DMS114 treated with DMSO at 0.1 percent for 48 hours (cell line): ENCODE measurements around the gene CCL22.
"Not testable (repeated sequence)": the region's sequence is repeated elsewhere in the genome, so short reads cannot be mapped to it uniquely, and the experiment has no call there.

Experiments used
- DNase-seq: peaks from one replicate; lab custom pipeline; 2025; ENCODE audit not compliant: unreplicated experiment; lab: John Stamatoyannopoulos, UW

CCL22 gene

GRCh38 chr16:57391300-57391699, 32.7 kb downstream of the CCL22 start:
- no peak for DNase-seq

GRCh38 chr16:57391708-57392107, 33.1 kb downstream of the CCL22 start:
- no peak for DNase-seq

GRCh38 chr16:57392694-57393093, 34.1 kb downstream of the CCL22 start:
- DNase-seq: no peak

- no peak for DNase-seq
Measured at GRCh38 chr16:57394444-57394843, 35.9 kb downstream of the CCL22 start.

GRCh38 chr16:57395026-57395425, 36.4 kb downstream of the CCL22 start:
- DNase-seq: no peak

GRCh38 chr16:57396786-57397185, 38.2 kb downstream of the CCL22 start:
- no peak for DNase-seq

- DNase-seq: not testable (repeated sequence)
Measured at GRCh38 chr16:57397493-57397892, 38.9 kb downstream of the CCL22 start.

GRCh38 chr16:57401943-57402640, 43.5 kb downstream of the CCL22 start:
- no peak for DNase-seq

GRCh38 chr16:57403965-57404817, 45.6 kb downstream of the CCL22 start, which contains the start of gene CCL17:
Gene CCL17 (plus strand): TSS chr16:57404767. CDS start chr16:57413933, 9,166 bp downstream.
- no peak for DNase-seq

DNA sequence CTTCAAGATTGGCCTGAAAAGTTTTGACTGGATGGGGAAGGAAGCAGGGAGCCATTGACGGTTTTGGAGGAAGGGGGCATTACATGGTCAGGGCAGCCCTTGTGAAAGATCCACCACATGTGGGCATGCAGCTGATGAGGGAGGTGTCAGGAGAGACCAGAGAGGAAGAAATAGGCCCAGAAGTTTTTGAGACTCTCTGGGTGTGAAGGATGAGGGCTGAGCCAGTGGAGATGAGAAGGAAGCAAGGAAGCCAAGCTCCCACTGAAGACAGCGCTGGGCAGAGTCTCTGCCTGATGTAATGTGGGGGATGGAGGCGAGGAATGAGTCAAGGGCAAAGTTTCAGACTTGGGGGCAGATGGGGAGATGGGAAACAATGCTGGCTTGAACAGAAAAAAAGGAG, 46.5 kb downstream of the CCL22 start:
- DNase-seq: no peak

GRCh38 chr16:57406881-57407280, 48.3 kb downstream of the CCL22 start:
- no peak for DNase-seq

DNA sequence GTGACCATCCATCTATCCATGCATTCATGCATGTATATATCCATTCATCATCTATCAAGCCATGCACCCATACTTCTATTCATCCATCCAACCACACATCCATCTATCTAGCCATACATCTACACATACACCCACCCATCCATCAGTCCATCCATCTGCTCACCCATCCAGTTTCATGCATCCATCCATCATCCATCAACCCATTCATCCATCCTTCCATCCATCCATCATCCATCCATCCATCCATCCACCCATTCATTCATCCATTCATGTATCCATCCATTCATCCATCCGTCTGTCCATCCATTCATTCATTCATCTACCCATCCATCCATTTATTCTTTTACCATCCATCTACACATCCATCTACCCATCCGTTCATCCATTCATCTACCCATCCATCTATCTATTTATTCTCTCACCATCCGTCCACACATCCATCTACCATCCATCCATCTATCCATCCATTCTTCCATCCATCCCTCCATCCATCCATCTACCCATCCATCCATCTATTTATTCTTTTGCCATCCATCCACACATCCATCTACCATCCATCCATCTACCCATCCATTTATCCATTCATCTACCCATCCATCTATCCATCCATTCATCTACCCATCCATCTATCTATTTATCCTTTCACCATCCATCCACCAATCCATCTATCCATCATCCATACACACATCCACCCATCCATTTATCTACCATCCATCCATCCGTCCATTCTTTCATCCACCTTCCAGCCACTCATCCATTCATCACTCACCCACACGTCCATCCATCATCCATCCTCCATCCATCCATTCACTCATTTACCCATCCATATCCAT, 49.2 kb downstream of the CCL22 start:
- DNase-seq: no peak

- DNase-seq: no peak
Measured at GRCh38 chr16:57409065-57409464, 50.5 kb downstream of the CCL22 start.

- DNase-seq: no peak
Measured at GRCh38 chr16:57409870-57410587, 51.4 kb downstream of the CCL22 start.

DNA sequence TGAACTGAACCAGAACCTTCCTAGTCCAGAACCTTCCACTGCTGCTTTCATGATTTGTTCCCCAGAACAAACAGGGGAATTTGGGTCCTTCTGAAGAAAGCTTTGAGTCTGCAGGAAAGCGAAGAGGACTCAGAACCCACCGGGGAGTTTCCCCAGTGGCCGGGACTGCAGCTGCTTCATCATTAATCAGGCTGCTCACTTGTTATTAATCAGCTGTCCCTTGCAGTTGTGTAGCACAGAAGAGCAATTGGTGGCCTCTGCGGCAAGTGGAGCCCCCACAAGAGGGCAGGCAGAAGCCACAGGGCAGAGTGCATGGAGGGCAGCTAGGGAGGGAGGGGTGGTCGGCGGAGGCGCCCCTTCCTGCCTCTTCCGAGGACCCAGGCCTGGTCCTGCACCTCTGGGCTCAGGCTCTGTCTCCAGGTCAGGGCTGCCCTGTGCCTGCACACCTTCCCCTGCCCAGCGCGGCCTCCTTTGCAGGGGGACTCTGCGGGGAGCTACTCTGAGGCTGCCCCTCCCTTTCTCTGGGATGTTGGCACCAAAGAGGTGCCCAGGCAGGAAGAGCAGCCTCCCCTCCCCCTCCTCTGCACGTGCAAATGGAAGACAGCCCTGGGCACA, 52.9 kb downstream of the CCL22 start:
- DNase-seq: no peak

GRCh38 chr16:57412584-57412983, 54.0 kb downstream of the CCL22 start:
- DNase-seq: no peak

DNA sequence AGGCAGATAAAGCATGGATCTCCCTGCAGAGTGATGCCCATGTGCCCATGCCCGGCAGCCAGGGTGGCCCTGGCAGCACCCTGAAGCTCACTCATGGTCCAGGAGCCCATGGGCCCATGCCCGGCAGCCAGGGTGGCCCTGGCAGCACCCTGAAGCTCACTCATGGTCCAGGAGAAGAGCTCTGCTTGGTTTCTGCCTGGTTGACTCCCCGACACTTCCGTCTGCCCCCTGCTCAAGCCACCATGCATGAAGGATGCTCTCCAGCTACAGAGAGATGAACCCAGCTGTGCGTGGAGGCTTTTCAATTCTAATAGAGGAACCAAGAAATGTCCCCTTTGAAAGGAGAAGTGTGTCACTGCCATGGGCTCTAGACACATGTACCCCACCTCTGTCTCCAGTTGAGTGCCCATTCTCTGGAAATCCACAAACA, 54.7 kb downstream of the CCL22 start:
- no peak for DNase-seq

DNA sequence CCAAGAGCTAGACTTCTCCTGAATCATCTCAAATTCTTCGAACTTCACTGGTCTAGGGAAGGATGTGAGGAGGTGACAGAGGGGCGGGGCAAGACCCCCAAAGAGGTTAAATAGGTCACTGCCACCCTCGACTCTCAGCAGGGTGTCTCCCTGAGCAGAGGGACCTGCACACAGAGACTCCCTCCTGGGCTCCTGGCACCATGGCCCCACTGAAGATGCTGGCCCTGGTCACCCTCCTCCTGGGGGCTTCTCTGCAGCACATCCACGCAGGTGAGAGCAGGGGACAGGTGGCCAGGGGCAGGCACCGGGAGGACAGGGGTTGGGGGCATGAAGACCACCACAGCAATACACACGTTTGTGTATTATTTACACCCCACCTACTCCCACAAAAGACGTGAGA, 55.1 kb downstream of the CCL22 start:
- no peak for DNase-seq
